ENCODE measurements around the gene SLC38A5. TPM values are rescaled to one million over a fixed set of nuclear protein-coding genes. Genes with fewer than 3 reads are reported as not detected.
A peak's percentile ranks its signal among the peaks of the same experiment; 100 is the strongest.

The SLC38A5 gene
- total RNA-seq (2021): 30.9 to 50.6 TPM (median 34.6 TPM) in 3 replicates
- Bru-seq, nascent RNA: percentile 49 among the genes with signal in this experiment
- long read RNA-seq, experiment 1, transcript SLC38A5-210 (16 exons, 2,659 nt): major isoform, 66 of 117 reads
- long read RNA-seq, experiment 1, partial matches to known transcripts: 13 of 117 reads
- long read RNA-seq, experiment 1, other reads (novel, unspliced or antisense): 37 of 117 reads
- long read RNA-seq, experiment 2, transcript SLC38A5-210 (16 exons, 2,659 nt): major isoform, 11 of 39 reads
- long read RNA-seq, experiment 2, partial matches to known transcripts: 7 of 39 reads
- long read RNA-seq, experiment 2, other reads (novel, unspliced or antisense): 21 of 39 reads
- long read RNA-seq, experiment 3, transcript SLC38A5-210 (16 exons, 2,659 nt): major isoform, 125 of 227 reads
- long read RNA-seq, experiment 3, partial matches to known transcripts: 21 of 227 reads
- long read RNA-seq, experiment 3, other reads (novel, unspliced or antisense): 81 of 227 reads

GRCh38 chrX:48470110-48470832, at the start of gene SLC38A5:
SLC38A5 (minus strand) TSS chrX:48470260; CDS start chrX:48467924, 2,336 bp downstream.
- ChIA-PET POLR2A (no interaction called here), CTCF (interaction anchor here (3.5 kb wide), 1 partner anchor 24 kb away, joined by 16 read pairs; no protein-coding TSS in a partner anchor)
- peaks cover 6% of the 10 kb centered on the region; the same call in 1 of the 2 replicates for H3K36me3 Mint-ChIP-seq
- H3K27ac Mint-ChIP-seq: peak within 1 kb of the TSS; percentile 51
- DNase-seq (ENCODE audit: low spot score) (no peak), ATAC-seq (no peak)
- H3K27me3 Mint-ChIP-seq (ENCODE audit: low read depth): no peaks in the 10 kb centered on the region
- peaks cover 45% of the 10 kb centered on the region for H3K4me1 Mint-ChIP-seq
- no peaks in the 10 kb centered on the region for H3K9me3 Mint-ChIP-seq
- H3K4me3 Mint-ChIP-seq: peak within 1 kb of the TSS; percentile 91
- no peak for TF ChIP-seq PREB (CRISPR knock-in tag; IDR thresholded peaks at IDR 0.05; ENCODE audit: borderline replicate concordance)
- TF ChIP-seq ZNF317 (CRISPR knock-in tag; IDR thresholded peaks at IDR 0.05; ENCODE audit: borderline replicate concordance, low read depth): no peak
- no peak for TF ChIP-seq ZNF121 (CRISPR knock-in tag; IDR thresholded peaks at IDR 0.05)
- no peak for TF ChIP-seq RORB (CRISPR knock-in tag; IDR thresholded peaks at IDR 0.05)
- no peak for TF ChIP-seq ARID4B (CRISPR knock-in tag; IDR thresholded peaks at IDR 0.05; ENCODE audit: borderline replicate concordance)
- TF ChIP-seq ZNF671 (CRISPR knock-in tag; IDR thresholded peaks at IDR 0.05): no peak
- no peak for TF ChIP-seq ELF4 (CRISPR knock-in tag; IDR thresholded peaks at IDR 0.05; ENCODE audit: low read depth)
- TF ChIP-seq ZNF512 (CRISPR knock-in tag; IDR thresholded peaks at IDR 0.05; ENCODE audit: borderline replicate concordance): no peak
- TF ChIP-seq OVOL2 (CRISPR knock-in tag; IDR thresholded peaks at IDR 0.05; ENCODE audit: borderline replicate concordance): no peak
- no peak for TF ChIP-seq NR2C2 (CRISPR knock-in tag; IDR thresholded peaks at IDR 0.05)
- no peak for TF ChIP-seq FOXP1 (CRISPR knock-in tag; IDR thresholded peaks at IDR 0.05; ENCODE audit: borderline replicate concordance)
- no peak for TF ChIP-seq ZNF396 (CRISPR knock-in tag; IDR thresholded peaks at IDR 0.05; ENCODE audit: borderline replicate concordance)
- no peak for TF ChIP-seq PRDM15 (CRISPR knock-in tag; IDR thresholded peaks at IDR 0.05)
- no peak for TF ChIP-seq MLX (CRISPR knock-in tag; IDR thresholded peaks at IDR 0.05)
- no peak for TF ChIP-seq MYBL2 (CRISPR knock-in tag; IDR thresholded peaks at IDR 0.05)
- TF ChIP-seq SMAD3 (CRISPR knock-in tag; IDR thresholded peaks at IDR 0.05; ENCODE audit: borderline replicate concordance): no peak
- no peak for TF ChIP-seq CTCF (IDR thresholded peaks at IDR 0.05)
- TF ChIP-seq TEAD1 (CRISPR knock-in tag; IDR thresholded peaks at IDR 0.05): no peak
